Stimulated activated CD4-positive, alpha-beta T cell treated with anti-CD3 and anti-CD28 coated beads, Interleukin-1b, Interleukin-23, amount 100 ng/mL, for 4 hours (primary cell): Measurements from ENCODE around the gene FOXD4L4.
"Not testable (repeated sequence)": the region's sequence is repeated elsewhere in the genome, so short reads cannot be mapped to it uniquely, and the experiment has no call there.

Experiments used
- DNase-seq, 2 donors: peaks; one replicate each; pipeline ENCODE4 v3.0.0-alpha.2; 2020; ENCODE audit warnings: low read depth in 2 of 2

The FOXD4L4 gene

DNA sequence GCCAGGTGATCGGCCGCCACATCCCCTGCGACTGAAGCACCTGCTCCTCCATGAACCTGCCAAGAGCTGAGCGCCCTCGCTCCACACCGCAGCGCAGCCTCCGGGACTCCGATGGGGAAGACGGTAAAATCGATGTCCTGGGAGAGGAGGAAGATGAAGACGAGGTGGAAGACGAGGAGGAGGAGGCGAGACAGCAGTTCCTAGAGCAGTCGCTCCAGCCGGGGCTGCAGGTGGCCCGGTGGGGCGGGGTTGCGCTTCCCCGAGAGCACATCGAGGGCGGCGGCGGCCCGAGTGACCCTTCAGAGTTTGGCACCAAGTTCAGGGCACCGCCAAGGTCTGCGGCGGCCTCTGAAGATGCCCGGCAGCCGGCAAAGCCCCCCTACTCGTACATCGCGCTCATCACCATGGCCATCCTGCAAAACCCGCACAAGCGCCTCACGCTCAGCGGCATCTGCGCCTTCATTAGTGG is at the start of gene FOXD4L4:
FOXD4L4 (plus strand) TSS at position 51 of the 469 bp plus-strand sequence; CDS start at position 51, 0 bp downstream.
- not testable (repeated sequence) for DNase-seq

DNA sequence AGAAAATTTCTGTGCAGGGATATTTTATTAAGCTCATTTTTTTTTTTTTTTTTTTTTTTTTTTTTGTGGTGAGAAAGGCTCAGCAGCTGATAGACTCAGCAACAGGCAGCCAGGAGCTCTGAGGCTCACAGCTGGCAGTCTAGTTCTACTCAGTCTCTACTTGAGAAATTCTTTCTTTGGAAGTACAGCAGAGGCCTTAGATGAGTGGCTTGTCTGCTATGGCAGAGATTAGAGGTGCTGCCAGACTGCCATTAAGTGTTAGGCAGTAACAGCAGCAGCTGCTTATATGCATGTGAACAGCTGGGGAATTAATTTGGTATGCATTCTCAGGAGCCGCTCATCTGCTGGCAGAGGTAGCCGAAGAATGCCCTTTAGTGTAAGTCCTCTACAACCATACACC is 33.4 kb upstream of the FOXD4L4 start:
- DNase-seq, result not testable (repeated sequence)

DNA sequence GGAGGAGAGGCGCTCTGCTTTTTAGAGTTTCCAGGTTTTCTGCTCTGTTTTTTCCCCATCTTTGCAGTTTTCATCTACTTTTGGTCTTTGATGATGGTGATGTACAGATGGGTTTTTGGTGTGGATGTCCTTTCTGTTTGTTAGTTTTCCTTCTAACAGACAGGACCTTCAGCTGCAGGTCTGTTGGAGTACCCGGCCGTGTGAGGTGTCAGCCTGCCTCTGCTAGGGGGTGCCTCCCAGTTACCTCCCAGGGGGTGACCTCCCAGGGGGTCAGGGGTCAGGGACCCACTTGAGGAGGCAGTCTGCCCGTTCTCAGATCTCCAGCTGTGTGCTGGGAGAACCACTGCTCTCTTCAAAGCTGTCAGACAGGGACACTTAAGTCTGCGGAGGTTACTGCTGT is 22.5 kb upstream of the FOXD4L4 start:
- DNase-seq, result not testable (repeated sequence)

DNA sequence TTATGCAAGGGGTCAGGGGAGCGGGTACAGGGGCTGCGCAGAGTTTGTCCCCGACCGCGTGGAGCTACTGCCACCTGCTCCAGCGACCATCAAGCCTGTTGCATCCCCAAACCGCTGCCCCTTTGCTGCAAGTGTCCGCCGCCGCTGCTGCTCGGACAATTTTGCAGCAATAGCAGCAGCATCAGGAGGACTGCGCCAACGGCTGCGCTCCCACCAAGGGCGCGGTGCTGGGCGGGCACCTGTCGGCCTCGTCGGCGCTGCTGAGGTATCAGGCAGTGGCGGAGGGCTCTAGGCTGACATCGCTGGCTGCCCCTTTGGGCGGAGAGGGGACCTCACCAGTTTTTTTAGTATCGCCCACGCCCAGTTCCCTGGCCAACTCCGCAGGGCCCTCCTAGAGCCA is 1.2 kb downstream of the FOXD4L4 start:
- DNase-seq, result not testable (repeated sequence)
